ENCODE data around the gene COL6A1. TPM values are rescaled to one million over a fixed set of nuclear protein-coding genes. Genes with fewer than 3 reads are reported as not detected.

The COL6A1 gene, protein sequence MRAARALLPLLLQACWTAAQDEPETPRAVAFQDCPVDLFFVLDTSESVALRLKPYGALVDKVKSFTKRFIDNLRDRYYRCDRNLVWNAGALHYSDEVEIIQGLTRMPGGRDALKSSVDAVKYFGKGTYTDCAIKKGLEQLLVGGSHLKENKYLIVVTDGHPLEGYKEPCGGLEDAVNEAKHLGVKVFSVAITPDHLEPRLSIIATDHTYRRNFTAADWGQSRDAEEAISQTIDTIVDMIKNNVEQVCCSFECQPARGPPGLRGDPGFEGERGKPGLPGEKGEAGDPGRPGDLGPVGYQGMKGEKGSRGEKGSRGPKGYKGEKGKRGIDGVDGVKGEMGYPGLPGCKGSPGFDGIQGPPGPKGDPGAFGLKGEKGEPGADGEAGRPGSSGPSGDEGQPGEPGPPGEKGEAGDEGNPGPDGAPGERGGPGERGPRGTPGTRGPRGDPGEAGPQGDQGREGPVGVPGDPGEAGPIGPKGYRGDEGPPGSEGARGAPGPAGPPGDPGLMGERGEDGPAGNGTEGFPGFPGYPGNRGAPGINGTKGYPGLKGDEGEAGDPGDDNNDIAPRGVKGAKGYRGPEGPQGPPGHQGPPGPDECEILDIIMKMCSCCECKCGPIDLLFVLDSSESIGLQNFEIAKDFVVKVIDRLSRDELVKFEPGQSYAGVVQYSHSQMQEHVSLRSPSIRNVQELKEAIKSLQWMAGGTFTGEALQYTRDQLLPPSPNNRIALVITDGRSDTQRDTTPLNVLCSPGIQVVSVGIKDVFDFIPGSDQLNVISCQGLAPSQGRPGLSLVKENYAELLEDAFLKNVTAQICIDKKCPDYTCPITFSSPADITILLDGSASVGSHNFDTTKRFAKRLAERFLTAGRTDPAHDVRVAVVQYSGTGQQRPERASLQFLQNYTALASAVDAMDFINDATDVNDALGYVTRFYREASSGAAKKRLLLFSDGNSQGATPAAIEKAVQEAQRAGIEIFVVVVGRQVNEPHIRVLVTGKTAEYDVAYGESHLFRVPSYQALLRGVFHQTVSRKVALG
- 100 to 1,000 TPM; 256 to 946 (median 296) TPM for polyA plus RNA-seq (ENCODE audit: insufficient read length in 4 of 4)

GRCh38 chr21:45981151-45982091, at the start of gene COL6A1:
COL6A1 (plus strand) TSS chr21:45981770; CDS start chr21:45981851, 81 bp downstream.
- DNase-seq (ENCODE audit: low read depth in 4 of 4, low spot score in 3 of 4) = peak in 2 of 4 donors; percentile 62 to 67

GRCh38 chr21:45932922-45933502, 48.6 kb upstream of the COL6A1 start:
- no peak for DNase-seq (ENCODE audit: low read depth in 4 of 4, low spot score in 3 of 4)

- DNase-seq (ENCODE audit: low read depth in 4 of 4, low spot score in 3 of 4) = no peak
Observed at GRCh38 chr21:45934085-45934484, 47.5 kb upstream of the COL6A1 start.

- DNase-seq (ENCODE audit: low read depth in 4 of 4, low spot score in 3 of 4) = no peak
Observed at GRCh38 chr21:45934554-45934953, 47.0 kb upstream of the COL6A1 start.

DNA sequence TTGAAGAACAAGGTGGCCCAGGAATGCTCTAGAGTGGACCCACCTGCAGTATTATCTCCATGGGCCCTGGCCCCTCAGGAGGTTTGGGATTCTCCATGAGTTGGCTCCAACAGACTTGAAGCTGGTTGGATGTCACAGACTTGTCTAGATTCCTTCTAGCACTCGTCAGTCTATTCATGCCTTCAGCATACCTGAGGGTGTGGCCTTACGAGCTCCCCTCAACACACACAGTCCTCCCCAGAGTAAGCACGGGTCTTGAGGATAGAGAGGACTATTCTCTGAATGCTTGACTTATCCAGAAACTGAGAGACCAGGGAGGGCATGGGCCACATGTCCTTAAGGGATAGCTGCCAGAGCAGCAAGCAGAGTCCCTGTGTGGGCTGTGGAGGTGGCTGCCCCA, 45.9 kb upstream of the COL6A1 start:
- DNase-seq (ENCODE audit: low read depth in 4 of 4, low spot score in 3 of 4) = no peak

GRCh38 chr21:45937721-45938452, 43.7 kb upstream of the COL6A1 start:
- DNase-seq (ENCODE audit: low read depth in 4 of 4, low spot score in 3 of 4) = no peak

GRCh38 chr21:45938453-45938755, 43.2 kb upstream of the COL6A1 start:
- no peak for DNase-seq (ENCODE audit: low read depth in 4 of 4, low spot score in 3 of 4)

DNA sequence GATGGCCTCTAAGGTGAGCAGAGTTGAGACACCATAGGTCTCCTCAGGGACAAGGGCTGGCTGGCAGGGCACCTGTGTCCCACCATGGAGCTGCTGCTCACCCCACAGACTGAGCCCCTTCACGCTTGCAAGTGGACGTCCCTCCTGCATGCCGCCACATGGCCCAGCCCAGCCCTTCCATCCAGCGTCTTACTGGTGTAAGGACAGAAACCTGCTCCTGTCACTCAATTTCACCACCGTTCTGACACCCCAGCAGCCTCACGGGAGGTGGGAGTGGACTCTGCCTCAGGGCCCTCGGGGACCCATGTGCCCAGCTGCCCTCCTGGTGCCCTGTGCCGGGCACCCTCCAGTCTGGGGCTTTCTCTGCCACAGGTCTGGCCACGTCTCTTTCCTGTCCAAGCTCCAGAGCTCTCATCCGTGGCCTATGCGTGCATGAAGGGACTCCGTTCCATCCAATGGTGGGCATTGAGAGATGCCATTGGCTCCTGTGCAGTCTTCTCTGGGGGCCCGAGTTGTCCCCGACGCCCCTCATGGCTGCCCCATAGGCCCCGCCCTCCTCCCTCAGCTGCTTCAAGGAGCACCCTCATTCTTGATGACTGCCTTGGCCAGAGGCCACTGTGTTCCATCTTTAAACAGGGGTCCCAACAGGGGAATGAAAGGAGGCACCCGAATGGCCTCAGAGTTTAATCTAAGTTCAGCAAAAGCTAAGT, 42.6 kb upstream of the COL6A1 start:
- DNase-seq (ENCODE audit: low read depth in 4 of 4, low spot score in 3 of 4) = no peak

DNA sequence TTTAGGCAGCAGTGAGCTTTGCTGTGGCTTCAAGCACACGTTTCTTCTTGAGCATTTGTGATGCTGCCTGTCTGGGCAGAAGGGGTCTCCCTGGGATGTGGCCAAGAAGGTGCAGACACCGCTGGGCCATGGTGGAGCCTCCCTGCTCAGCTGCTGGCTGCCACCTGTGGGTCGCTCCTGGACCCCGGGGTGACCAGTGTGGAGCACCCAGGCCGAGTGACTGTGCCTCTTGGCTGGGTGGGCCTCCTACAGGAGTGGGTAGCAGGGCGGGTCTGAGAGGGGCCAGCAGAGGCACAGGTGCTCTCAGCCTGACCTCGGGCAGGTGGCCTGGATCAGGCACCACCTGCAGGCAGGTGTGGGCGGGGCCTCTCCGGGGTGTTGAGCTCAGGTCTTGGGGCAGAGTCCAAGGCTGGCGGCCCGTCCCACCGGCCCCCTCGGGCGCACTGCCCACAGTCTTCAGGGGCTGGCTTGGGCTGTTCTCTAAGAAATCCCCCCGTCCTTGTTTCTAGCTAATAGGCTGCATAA, 42.0 kb upstream of the COL6A1 start:
- DNase-seq (ENCODE audit: low read depth in 4 of 4, low spot score in 3 of 4) = no peak

DNA sequence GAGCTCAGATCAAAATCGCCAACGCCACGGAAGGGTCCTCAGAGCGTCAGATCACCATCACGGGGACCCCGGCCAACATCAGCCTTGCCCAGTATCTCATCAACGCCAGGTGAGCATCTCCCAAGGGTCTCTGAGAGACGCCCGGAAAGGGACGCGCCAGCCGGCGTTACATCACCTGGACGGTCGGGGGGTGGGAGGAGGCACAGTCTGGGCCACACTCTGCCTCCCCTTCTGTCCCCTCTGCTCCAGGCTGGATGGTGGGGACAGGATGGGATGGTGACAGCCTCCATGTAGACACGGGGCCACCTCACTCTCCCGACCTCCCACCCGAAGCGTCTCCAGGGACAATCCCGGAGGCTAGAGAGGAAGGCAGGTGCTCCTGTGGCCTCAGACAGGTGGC, 41.5 kb upstream of the COL6A1 start:
- DNase-seq (ENCODE audit: low read depth in 4 of 4, low spot score in 3 of 4) = no peak

DNA sequence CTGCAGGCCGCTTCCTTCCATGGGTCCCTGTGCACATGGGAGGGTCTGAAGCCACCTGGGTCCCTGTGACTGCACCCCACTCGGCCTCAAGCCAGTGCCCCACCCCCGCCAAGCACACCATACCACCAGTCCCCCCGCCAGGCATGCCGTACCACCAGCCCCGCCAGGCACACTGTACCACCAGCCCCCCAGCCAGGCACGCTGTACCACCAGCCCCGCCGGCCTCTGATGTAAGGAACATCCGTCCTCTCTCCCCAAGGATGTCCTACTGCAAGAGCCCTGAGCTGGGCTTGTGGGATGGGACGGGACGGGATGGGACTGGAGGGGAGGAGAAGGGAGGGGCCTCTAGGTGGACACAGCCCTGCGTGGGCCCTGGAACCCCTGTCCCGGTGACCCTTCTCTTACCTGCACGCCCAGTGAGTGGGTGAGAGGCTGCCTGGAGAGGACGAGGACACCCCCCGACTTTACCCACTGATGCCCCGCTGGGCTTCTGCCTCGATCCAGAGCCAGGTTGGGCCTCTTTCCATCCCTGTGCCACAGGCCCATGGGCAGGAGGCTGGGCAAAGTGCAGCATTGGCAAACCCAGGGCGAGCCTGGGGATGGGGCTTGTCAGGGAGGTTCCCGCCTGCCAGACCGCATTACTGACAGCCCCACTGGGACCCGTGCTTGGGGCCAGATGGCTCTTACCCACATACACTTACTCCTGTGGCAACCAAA, 40.8 kb upstream of the COL6A1 start:
- no peak for DNase-seq (ENCODE audit: low read depth in 4 of 4, low spot score in 3 of 4)

- no peak for DNase-seq (ENCODE audit: low read depth in 4 of 4, low spot score in 3 of 4)
Observed at GRCh38 chr21:45941338-45941710, 40.2 kb upstream of the COL6A1 start.

DNA sequence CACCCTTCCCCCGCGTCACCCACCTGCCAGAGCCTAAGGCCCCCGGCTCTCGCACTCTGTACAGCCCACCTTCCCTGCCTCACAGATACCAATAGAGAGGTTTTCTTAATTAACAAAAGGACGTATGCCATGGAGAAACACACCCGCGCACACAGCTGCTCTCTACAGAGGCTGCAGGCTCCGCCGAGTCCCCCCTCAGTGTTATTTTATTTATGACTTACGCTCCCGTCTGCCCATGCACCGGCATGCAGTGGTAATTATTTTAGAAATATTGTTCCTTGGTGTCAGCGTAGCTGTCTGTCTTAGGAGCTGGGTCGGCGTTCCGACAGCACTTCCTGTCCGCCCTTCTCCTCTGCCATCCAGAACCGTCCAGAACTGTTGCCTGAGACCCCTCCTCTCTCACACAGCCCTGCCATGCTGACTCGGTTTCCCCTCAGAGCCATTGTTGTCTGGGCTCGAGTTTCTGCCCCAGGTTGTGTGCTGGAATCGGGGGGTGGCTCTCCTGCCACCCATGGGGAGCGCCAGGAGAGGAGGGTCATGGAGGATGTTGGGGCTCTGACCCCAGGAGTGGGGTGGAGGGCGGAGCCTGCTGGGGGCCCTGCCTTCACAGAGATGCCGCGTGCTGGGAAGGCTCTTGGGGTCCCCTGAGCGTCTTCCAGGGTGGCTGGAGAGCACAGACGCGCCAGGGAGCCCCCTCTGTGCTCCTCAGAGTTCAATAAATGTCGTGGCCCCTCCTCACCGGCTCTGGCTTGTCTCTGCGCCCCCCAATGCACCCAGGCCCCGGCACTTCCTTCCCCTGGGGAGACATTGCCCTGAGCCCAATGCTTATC, 39.6 kb upstream of the COL6A1 start:
- DNase-seq (ENCODE audit: low read depth in 4 of 4, low spot score in 3 of 4) = no peak

DNA sequence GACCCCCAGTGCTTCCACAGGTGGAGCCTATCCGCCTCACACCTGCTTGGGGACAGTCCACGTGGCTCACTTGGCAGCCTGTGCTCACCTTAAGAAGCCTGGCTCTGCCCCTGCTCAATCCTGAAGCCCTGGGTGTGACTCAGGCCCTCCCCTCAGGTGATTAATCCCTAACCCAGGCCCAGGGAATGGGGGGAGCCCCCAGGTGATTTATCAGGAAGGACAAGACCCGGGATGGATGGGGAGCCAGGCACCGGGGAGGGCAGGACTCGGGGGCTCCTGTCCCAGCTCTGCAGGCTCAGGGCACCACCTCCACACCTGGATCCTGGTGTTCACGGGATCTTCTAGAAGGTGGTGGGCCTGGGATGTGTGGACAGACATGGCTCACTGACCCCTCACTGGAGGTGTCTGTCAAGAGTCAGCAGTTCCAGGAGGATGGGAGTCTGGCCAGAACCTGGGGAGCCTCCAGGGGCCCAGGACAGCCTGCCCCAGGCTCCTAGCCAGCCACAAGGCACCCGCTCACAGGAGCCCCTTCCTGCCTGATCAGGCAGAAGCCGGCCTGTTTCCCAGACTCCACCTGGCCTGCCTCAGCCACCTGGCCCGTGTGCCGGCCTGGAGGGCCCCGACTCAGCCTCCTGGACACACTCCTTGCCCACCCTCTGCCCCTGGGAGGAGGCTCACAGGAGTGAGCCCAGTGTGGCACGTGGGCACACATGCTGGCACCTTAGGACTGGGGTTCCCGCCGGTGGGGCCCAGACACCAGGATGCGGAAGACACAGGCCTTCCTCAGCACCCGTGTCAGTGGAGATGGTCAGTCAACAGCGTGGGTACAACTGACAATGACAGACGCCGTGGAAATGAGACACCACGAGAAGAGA, 38.6 kb upstream of the COL6A1 start:
- DNase-seq (ENCODE audit: low read depth in 4 of 4, low spot score in 3 of 4) = no peak

GRCh38 chr21:45943630-45944540, 37.7 kb upstream of the COL6A1 start:
- no peak for DNase-seq (ENCODE audit: low read depth in 4 of 4, low spot score in 3 of 4)

All from left renal pelvis (tissue), 4 donors.